ENCODE results near the gene USP21. TPM values are rescaled to one million over a fixed set of nuclear protein-coding genes. Genes with fewer than 3 reads are reported as not detected.
A peak's percentile ranks its signal among the peaks of the same experiment; 100 is the strongest.

The USP21 gene
- total and polyA plus RNA-seq, 9 of the 15 experiments (the other 6 are each of a cell fraction or from before 2014, with no cell fraction given), result 4.9 to 52.4 (median 21.6) TPM

- TF ChIP-seq POLR3A (IDR thresholded peaks at IDR 0.05; ENCODE audit: borderline replicate concordance, extremely low read depth, insufficient read depth, insufficient read length) (no peak), CREB3L1 (IDR thresholded peaks at IDR 0.05; ENCODE audit: borderline replicate concordance, low read depth) (0 out of 2 replicates have a peak, but pooled peaks have one; percentile 29), ZNF408 (CRISPR knock-in tag; IDR thresholded peaks at IDR 0.05; ENCODE audit: low read depth) (no peak), FOXK1 (CRISPR knock-in tag; IDR thresholded peaks at IDR 0.05; ENCODE audit: borderline replicate concordance) (peak; percentile 43; the same call in 1 of the 2 replicates), NFXL1 (CRISPR knock-in tag; IDR thresholded peaks at IDR 0.05) (no peak), MBD2 (IDR thresholded peaks at IDR 0.05; ENCODE audit: borderline replicate concordance, low read depth) (peak; percentile 68; the same call in 1 of the 2 replicates), ZNF324 (CRISPR knock-in tag; IDR thresholded peaks at IDR 0.05) (no peak), ZNF318 (IDR thresholded peaks at IDR 0.05; ENCODE audit: borderline replicate concordance in 1 of 2, low read depth in 1 of 2) (no peak), SMAD3 (CRISPR knock-in tag; conservative IDR thresholded peaks at IDR 0.05) (no peak), NFYB (IDR thresholded peaks at IDR 0.05; ENCODE audit: extremely low read depth, insufficient read length) (peak; percentile 85)
Observed at GRCh38 chr1:161159087-161159912, at the start of gene USP21 (continued).
